C4-2B (cell line): ENCODE measurements around the gene SSR2.
A peak's percentile ranks its signal among the peaks of the same experiment; 100 is the strongest.

ENCODE experiments used
- H3K27ac ChIP-seq: fragments of 450-650 bp; 2 replicates; pipeline ENCODE4 v1.5.1; 2017
- ZFX ChIP-seq: fragments of 450-650 bp; IDR thresholded peaks from 2 replicates; pipeline ENCODE4 v1.6.1; 2017
- TF ChIP-seq, protein P1 (sequence below): fragments of 450-650 bp; conservative IDR thresholded peaks from 2 replicates; pipeline ENCODE4 v1.5.1; 2017; ENCODE audit warnings: mild to moderate bottlenecking

Gene SSR2

DNA sequence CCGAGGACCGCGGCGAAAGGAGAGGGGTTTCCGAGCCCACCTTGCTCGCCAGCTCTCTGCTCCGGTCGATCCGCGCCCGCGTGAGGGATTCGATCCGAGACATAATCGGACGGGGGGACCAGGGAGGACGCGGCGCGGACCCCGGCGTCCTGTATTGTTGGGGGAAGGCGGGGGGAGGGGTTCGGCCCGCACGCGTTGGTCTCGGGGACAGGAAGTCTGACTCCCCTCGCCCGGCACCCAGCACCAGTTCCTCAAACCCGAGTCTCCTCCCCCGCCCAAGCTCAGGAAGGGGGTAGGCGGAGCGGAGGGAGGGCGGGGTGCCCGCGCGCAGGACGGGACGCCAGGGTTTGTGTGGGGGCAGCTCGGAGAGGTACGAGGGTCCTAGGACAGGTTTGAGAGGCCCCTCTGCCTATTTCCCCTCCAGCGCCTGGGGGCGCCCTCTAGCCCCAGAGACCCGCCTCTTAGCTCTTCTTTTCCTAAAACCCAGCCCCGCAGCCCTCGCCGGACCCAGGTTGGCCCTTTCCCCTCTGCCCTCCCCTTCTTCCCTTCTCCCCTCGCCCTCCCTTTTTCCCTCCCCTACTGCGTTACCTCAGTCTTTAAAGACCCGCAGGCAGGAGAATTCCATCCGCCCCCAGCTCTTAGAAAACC is 42.3 kb downstream of the SSR2 start, which contains the start of gene ARHGEF2:
Gene ARHGEF2, minus strand, starts transcription at position 223 of the 648 bp plus-strand sequence. Its CDS starts 120 bp downstream, at position 103.
- no peak for TF ChIP-seq ZFX
- TF ChIP-seq, protein P1, sequence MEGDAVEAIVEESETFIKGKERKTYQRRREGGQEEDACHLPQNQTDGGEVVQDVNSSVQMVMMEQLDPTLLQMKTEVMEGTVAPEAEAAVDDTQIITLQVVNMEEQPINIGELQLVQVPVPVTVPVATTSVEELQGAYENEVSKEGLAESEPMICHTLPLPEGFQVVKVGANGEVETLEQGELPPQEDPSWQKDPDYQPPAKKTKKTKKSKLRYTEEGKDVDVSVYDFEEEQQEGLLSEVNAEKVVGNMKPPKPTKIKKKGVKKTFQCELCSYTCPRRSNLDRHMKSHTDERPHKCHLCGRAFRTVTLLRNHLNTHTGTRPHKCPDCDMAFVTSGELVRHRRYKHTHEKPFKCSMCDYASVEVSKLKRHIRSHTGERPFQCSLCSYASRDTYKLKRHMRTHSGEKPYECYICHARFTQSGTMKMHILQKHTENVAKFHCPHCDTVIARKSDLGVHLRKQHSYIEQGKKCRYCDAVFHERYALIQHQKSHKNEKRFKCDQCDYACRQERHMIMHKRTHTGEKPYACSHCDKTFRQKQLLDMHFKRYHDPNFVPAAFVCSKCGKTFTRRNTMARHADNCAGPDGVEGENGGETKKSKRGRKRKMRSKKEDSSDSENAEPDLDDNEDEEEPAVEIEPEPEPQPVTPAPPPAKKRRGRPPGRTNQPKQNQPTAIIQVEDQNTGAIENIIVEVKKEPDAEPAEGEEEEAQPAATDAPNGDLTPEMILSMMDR, result no peak
- H3K27ac ChIP-seq, result peak within 1 kb of the TSS; percentile 81

DNA sequence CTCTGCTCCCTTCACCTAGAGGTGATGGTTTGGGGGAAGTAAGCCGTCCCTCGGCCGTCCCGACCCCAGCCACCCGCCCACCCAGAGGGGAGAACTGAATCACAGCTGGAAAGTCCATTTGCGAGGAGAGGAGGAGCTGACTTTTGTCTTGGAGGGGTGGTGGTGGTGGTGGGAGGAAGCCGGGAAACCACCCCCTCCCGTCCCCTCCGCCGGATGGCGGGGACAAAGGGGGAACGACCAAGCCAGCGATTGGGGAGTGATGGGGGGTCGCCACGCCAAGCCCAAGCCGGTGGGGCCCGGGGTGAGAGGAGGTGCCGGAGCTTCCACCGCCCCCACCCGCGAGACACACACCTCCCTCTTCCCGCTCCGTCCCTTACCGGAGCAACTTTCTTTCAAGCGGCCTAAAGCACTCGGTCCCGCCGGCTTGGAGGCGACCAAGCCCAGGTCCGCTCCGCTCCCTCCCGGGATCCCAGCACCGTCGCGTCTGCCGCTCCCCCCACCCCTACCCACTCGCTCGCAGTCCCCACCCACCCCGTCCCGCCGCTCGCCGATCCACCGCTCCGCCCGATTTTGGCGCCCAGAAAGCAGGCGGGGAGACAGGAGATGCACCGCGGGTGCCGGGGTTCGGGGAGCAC is 42.9 kb downstream of the SSR2 start:
- peak overlapping the region; percentile 81 for H3K27ac ChIP-seq

DNA sequence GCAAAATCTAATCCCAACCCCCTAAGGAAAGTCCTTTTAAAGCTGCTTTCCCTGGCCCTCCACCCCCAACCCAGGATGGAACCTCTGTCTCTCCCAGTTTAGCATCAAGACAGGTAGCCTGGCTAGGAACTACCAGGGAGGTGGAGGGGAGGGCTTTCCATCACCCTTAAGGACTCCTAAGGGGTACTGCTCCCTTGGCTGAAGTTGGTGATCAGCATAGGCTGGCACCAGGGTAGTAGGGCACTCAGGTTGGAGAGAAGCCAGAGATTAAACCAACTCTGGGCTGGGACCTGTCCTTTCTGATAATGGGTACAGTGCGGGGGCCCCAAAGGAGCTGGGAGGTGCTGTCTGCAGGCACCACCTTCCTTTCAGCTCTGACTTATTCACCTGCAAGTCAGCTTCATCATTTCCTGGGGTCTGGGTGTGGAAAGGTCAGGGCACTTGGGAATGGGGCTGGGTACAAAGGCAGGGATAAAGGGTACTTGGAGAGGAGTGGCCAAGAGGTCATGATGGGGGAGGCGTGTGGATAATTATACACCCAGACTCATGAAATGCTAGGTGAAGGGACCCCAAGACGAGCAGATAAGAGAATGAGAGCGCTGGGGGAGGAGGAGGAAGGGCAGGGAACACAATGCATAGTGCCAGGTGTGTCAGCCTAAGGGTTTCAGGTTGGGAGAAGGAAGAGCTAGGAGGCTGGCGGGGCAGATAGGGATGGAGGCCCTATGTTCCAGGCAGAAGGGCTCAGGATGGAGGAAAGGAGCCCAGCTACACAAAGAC is 43.6 kb downstream of the SSR2 start:
- peak overlapping the region; percentile 81; the same call in 1 of the 2 replicates for H3K27ac ChIP-seq
- TF ChIP-seq ZFX, result no peak
- TF ChIP-seq, protein P1, result no peak

More for the DNA sequence above, 42.9 kb downstream of the SSR2 start:
- TF ChIP-seq, protein P1, result no peak
- no peak for TF ChIP-seq ZFX

DNA sequence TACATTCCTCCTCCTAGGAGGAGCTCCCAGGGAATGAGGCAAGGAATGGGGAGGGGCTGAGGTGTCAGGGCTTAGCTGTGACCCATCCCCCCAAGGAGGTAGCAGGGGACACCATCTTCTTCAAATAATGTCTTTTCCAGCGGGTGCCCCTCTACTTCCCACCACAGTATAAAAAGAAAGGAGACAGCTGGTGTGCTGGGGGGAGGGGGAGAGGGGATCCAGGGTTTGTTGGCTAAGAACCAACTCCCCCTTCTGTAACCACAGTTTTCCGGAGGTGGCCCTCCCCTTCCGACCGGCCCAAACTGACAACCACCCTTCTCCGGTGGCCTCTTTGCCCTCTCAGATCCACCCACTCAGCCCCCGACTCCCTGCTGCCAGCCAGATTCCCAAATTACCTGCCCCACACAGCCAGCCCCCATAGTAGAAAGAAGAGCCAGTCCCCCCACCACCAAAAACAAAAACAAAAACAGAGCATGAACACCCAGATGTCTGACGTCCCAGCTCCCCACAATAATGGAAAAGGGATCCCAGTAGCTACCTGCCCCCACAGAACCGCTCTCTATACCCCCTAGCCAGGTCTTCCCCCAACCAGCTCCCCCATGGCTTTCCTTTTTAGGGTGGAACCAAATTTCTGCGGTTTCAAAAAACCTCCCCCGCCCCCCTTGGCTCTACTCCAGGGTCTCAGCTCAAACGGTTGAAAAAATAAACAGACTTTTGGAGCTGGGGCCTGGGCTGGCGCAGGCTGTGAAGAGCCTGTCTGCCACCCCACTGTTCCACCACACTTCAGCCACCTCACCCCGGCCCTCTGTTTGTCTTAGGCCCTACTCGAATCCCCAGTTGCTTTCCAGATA is 44.5 kb downstream of the SSR2 start:
- TF ChIP-seq ZFX, result no peak
- TF ChIP-seq, protein P1, result no peak
- H3K27ac ChIP-seq, result no peak overlapping the region

DNA sequence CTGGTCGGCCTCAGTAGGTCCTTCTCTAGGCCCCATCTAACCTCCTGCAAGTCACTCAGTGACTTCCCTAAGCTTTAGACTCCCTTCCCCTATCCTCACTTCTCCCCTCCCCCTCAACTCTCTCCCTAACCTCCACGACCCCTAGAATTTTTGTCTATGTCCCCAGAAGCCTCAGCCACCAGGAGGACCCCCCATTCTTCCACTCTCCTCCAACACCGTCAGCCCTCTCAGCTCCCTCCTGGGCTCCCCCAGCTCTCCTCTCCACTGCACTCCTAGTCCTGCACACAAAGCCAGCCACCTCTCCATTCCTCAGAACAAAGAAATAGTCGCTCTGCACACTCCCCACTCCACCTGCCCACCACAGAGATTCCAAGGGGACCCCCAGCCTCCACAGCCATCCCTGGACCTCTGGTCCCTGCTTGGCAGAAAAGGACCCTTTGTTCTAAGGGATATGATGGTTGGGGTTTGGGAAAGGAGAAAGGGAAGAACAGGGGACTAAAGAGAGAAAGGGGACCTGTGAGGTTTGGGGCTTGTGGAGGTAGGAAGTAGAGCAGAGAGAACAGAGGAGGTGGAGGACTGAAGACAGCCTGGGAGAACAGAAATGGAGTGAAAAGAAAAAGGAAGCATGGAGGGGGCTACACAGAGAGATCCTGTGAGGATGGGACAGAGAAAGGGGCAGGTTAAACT is 45.2 kb downstream of the SSR2 start:
- TF ChIP-seq, protein P1, result no peak
- TF ChIP-seq ZFX, result no peak
- no peak overlapping the region for H3K27ac ChIP-seq

DNA sequence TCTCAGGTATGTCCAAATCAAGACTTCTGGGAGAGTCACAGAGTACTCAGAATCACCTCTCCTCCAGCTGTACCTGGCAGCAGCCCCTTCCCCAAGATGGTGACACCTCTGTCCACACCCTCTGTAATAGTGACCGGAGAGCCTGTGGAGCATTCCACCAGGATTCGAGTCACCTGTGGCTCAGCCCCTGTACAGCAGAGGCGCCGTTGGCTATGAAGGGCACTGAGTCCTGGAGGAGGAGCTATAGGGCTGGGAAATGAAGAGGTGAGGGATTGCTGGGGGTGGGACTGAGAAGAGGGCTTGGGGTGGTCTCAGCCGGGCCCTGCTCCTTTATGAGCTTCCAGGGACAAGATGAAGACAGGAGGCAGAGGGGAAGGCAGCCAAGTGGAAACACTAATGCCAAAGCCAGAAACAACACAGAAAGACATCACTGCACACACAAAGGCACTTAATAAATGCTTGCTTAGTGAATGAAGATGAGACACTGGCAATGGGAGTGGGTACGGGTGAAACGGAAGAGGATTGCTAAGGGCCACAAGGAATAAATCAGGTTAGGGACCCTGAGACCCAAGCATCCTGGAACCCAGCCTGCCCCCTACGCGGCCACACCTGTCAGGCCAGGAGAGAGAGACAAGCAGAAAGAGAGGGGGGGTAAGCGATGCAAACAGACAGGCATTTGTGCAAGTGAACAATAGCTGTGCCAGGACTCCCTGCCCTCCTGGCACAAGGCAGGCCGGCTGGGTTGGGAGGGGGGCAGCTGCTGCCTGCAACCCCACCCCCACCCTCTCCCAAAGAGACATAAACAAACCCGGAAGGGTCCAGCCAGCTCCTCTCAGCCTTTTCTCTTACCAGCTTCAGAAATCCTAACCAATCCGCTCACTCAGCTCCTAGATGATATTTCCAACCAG is 46.3 kb downstream of the SSR2 start:
- TF ChIP-seq, protein P1, result no peak
- TF ChIP-seq ZFX, result no peak
- H3K27ac ChIP-seq, result no peak overlapping the region
